Pancreas (tissue), 10 donors: Measurements from ENCODE around the gene SMAD4. TPM values are rescaled to one million over a fixed set of nuclear protein-coding genes. Genes with fewer than 3 reads are reported as not detected.

ENCODE experiments used
- ATAC-seq, 4 donors: fragments of 200-7000 bp; cut with Tn5 transposase; one replicate each; pipeline versions ENCODE4 v1.8.0 to v1.9.1; 2020; ENCODE audit warnings: mild to moderate bottlenecking in 4 of 4, moderate library complexity in 4 of 4
- DNase-seq, 6 donors: peaks; one replicate each; pipeline ENCODE4 v3.0.0-alpha.2; 2020
- FAIRE-seq: peaks from 2 replicates; lab custom pipeline; 2012; peaks lifted over from hg19 to GRCh38; lab: Jason Lieb, UNC
- H3K27ac ChIP-seq, 4 donors: fragments of 200-600 bp; sonication (generic); 1 replicate in 3 of 4; 2 replicates in 1 of 4; pipeline versions ENCODE4 v1.5.0 to v1.8.0; 2020
- H3K27me3 ChIP-seq, 4 donors: fragments of 200-600 bp; one replicate each; pipeline ENCODE4 v1.8.0; 2021
- H3K36me3 ChIP-seq, 3 donors: fragments of 200-600 bp; sonication (generic) in 1 of 3; one replicate each; pipeline versions ENCODE4 v1.5.0 to v1.8.0; 2020 to 2021
- H3K4me1 ChIP-seq, 3 donors: fragments of 200-600 bp; one replicate each; pipeline ENCODE4 v1.8.0; 2021
- H3K4me3 ChIP-seq, 4 donors: fragments of 200-600 bp; sonication (generic) in 2 of 4; one replicate each; pipeline versions ENCODE4 v1.5.0 to v1.8.0; 2020 to 2021
- H3K9me3 ChIP-seq, 4 donors: fragments of 200-600 bp; one replicate each; pipeline ENCODE4 v1.8.0; 2021
- WGBS, 2 donors: extraction: QIAGEN DNeasy Blood & Tissue Kit; methylation state at CpG; one replicate each; pipeline ENCODE4 v1.1.7; 2013; 5-methylcytosine and 5-hydroxymethylcytosine counted together
- intact Hi-C, 3 donors: fragments of 100-400 bp; cut with DNase I; formaldehyde crosslinking; loops; one replicate each; pipeline versions ENCODE4 v1.11.1 to v1.14.2; 2022
- polyA plus RNA-seq, 2 donors: library from polyadenylated mRNA; stranded (reverse); fragments of 200-250 nt; gene quantifications; one replicate each; pipeline ENCODE4 v1.2.3, GENCODE V29; 2013
- total RNA-seq, 6 donors: library from RNA; stranded (reverse); fragmentation: NEBNext Ultra II Directional in 4 of 6; extraction: Animal tissue kit (Norgen Biotek cat#: 25700) in 4 of 6; gene quantifications; one replicate each; pipeline versions ENCODE4 v1.2.1 to v1.2.4, GENCODE V29; 2021 to 2023
- TF ChIP-seq, protein P1 (sequence below), 4 donors: fragments of 200-600 bp; sonication (generic) in 3 of 4; IDR thresholded peaks; one replicate each; pipeline versions ENCODE4 v1.5.0 to v1.8.0; 2021; ENCODE audit warnings: antibody characterized with exemption in 4 of 4
- donor health status: healthy with polysubstance abuse.
- donor health status: DM: no; HTN: no; CAD: no; lungs with moderate emphysema.
- donor health status: DM: no; HTN: no; CAD: no.
- donor health status: control.
- donor health status: control.
- donor health status: Bipolar disorder and iron deficiency.
- donor health status: DM: yes; HTN: yes; CAD: no.
- donor health status: DM: no; HTN: no; CAD: no.
- donor health status: DM: no; HTN: no; CAD: no.
- donor health status: DM: yes; HTN: yes; CAD: no.

SMAD4 gene
- total and polyA plus RNA-seq, 8 donors: 8.6 to 77.6 (median 44.0) TPM

DNA sequence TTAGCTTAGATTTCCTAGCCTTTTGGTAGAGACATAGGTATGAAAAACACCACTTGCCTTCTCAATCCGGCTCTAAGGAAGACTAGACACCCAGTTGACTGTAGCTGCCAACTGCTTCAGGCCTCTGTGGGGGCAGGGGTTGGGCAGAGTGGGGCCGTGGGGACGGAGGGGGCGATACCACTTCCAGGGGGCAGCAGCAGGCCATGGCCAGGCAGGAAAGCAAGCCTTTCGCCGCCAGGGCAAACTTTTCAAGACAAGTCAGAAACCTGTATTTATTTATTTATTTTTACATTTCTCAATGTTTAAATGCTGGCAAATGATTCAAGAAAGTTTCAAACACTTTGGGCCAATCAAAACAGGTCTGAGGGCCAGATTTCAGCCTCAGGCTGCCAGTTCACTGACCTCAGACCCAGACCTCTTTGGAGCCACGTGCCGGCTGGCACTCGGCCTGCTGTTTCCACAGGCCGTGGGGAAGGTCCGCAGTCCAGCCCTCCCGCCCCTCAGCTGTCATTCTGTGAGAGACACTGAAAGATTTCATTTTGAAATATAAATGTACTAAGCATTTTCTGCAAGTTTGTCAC, 103.7 kb downstream of the SMAD4 start:
- intact Hi-C loops: no loop called here
- ATAC-seq (peak in 3 of 4 donors; percentile 37 to 76 (median 40)), DNase-seq (no peak), FAIRE-seq (no peak)
- Histone ChIP-seq H3K27me3 (no peaks in the 10 kb centered on the region), H3K4me3 (no peak overlapping the region), H3K9me3 (no peaks in the 10 kb centered on the region), H3K27ac (no peak overlapping the region), H3K4me1 (no peaks in the 10 kb centered on the region), H3K36me3 (no peaks in the 10 kb centered on the region)
- 65 to 76% methylated on average over 12 of the region's 12 CpGs for WGBS, 2 donors
- TF ChIP-seq, protein P1, sequence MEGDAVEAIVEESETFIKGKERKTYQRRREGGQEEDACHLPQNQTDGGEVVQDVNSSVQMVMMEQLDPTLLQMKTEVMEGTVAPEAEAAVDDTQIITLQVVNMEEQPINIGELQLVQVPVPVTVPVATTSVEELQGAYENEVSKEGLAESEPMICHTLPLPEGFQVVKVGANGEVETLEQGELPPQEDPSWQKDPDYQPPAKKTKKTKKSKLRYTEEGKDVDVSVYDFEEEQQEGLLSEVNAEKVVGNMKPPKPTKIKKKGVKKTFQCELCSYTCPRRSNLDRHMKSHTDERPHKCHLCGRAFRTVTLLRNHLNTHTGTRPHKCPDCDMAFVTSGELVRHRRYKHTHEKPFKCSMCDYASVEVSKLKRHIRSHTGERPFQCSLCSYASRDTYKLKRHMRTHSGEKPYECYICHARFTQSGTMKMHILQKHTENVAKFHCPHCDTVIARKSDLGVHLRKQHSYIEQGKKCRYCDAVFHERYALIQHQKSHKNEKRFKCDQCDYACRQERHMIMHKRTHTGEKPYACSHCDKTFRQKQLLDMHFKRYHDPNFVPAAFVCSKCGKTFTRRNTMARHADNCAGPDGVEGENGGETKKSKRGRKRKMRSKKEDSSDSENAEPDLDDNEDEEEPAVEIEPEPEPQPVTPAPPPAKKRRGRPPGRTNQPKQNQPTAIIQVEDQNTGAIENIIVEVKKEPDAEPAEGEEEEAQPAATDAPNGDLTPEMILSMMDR (IDR thresholded peaks at IDR 0.05): no peak

Other genes with a start within 250 kb of the SMAD4 start
- 1 to 10 TPM in 4 of 6 donors, under 1 TPM in 2; 0.66 to 3.9 (median 1.3) TPM for gene MRO, start 210.2 kb upstream of the SMAD4 start, total RNA-seq
- 1 to 10 TPM in 1 of 2 donors, under 1 TPM in 1; 0.19 to 1.0 TPM for gene MRO, start 210.2 kb upstream of the SMAD4 start, polyA plus RNA-seq
- 10 to 100 TPM; 14.8 to 22.1 (median 19.2) TPM for gene ME2, start 151.1 kb upstream of the SMAD4 start, total RNA-seq
- gene ME2, start 151.1 kb upstream of the SMAD4 start, polyA plus RNA-seq: 10 to 100 TPM in 1 of 2 donors, 1 to 10 TPM in 1; 9.9 to 16.2 TPM
- 1 to 10 TPM; 5.2 to 7.5 (median 5.9) TPM for gene ELAC1, start 62.2 kb upstream of the SMAD4 start, total RNA-seq
- 1 to 10 TPM; 4.9 to 9.7 TPM for gene ELAC1, start 62.2 kb upstream of the SMAD4 start, polyA plus RNA-seq
- 10 to 100 TPM in 4 of 6 donors, 1 to 10 TPM in 2; 7.5 to 18.6 (median 11.7) TPM for gene MEX3C, start 167.5 kb downstream of the SMAD4 start, total RNA-seq
- gene MEX3C, start 167.5 kb downstream of the SMAD4 start, polyA plus RNA-seq: 1 to 10 TPM; 4.2 to 7.5 TPM